GM19397 (cell line): ENCODE data around the gene CAPZA3.
"Not testable (repeated sequence)": the region's sequence is repeated elsewhere in the genome, so short reads cannot be mapped to it uniquely, and the experiment has no call there.

Experiments used
- ATAC-seq: cut with Tn5 transposase; IDR thresholded peaks from one replicate; pipeline ENCODE4 v1.9.1; 2021; ENCODE audit warnings: mild to moderate bottlenecking, moderate library complexity; ENCODE audit not compliant: unreplicated experiment

CAPZA3 gene

GRCh38 chr12:18753481-18754123 is 15.7 kb downstream of the CAPZA3 start:
- no peak for ATAC-seq

GRCh38 chr12:18754124-18754707 is 16.3 kb downstream of the CAPZA3 start:
- no peak for ATAC-seq

- no peak for ATAC-seq
These were observed 17.4 kb downstream of the CAPZA3 start for GRCh38 chr12:18755341-18755740.

DNA sequence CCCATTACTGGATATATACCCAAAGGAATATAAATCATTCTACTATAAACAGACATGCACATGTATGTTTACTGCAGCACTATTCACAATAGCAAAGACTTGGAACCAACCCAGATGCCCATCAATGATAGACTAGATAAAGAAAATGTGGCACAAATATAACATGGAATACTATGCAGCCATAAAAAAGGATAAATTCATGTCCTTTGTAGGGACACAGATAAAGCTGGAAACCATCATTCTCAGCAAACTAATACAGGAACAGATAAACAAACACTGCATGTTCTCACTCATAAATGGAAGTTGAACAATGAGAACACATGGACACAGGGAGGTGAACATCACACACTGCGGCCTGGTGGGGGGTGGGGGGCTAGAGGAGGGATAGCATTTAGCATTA is 28.6 kb downstream of the CAPZA3 start:
- ATAC-seq = not testable (repeated sequence)

DNA sequence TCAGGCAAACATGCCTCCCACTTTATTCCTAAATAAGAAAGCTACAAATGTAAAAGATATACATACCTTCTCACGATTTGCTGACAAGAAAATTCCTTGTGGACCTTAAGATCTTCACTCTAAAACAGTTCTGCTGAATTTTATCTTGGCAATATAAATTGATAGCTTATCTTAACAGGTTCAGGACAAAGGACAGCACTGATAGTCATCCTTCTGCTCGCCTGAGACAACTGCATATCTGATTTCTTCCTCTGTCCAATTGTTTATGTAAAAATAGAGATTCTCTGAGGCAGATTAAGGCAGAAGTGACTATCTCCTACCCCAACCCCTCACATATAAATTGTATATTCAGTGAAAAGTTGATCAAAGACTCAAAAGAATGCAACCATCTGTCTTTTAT is 44.9 kb downstream of the CAPZA3 start:
- ATAC-seq = no peak

GRCh38 chr12:18785465-18785864 is 47.5 kb downstream of the CAPZA3 start:
- not testable (repeated sequence) for ATAC-seq
